Ascending aorta (tissue), 2 donors: Measurements from ENCODE around the gene RHBDF2. TPM values are rescaled to one million over a fixed set of nuclear protein-coding genes. Genes with fewer than 3 reads are reported as not detected.
A peak's percentile ranks its signal among the peaks of the same experiment; 100 is the strongest.

Experiments
- DNase-seq, 2 donors: peaks; one replicate each; pipeline ENCODE4 v3.0.0-alpha.2; 2019; ENCODE audit warnings: low spot score in 2 of 2
- H3K27ac ChIP-seq, 2 donors: fragments of 200-600 bp; sonication (generic); one replicate each; pipeline ENCODE4 v1.5.1; 2016 to 2017; ENCODE audit warnings: mild to moderate bottlenecking in 1 of 2
- H3K27me3 ChIP-seq: fragments of 200-600 bp; sonication (generic); one replicate; pipeline ENCODE4 v1.5.1; 2017
- H3K36me3 ChIP-seq, 2 donors: fragments of 200-600 bp; sonication (generic); one replicate each; pipeline ENCODE4 v1.5.1; 2016
- H3K4me1 ChIP-seq, 2 donors: fragments of 200-600 bp; sonication (generic); one replicate each; pipeline ENCODE4 v1.5.1; 2016 to 2017; ENCODE audit warnings: mild to moderate bottlenecking in 1 of 2
- H3K4me3 ChIP-seq, 2 donors: fragments of 200-600 bp; sonication (generic); one replicate each; pipeline ENCODE4 v1.5.1; 2016 to 2017; ENCODE audit warnings: mild to moderate bottlenecking in 1 of 2
- H3K9me3 ChIP-seq, 2 donors: fragments of 200-600 bp; sonication (generic); one replicate each; pipeline ENCODE4 v1.5.1; 2016
- CTCF ChIP-seq, 3 experiments: fragments of 200-600 bp in 2 of 3; fragments of 450-650 bp in 1 of 3; sonication (generic) in 2 of 3; IDR thresholded peaks; one replicate each; pipeline ENCODE4 v1.5.1; 2016 to 2019; ENCODE audit warnings: antibody characterized with exemption in 3 of 3, mild to moderate bottlenecking in 1 of 3, moderate library complexity in 1 of 3
- intact Hi-C: fragments of 100-400 bp; cut with DNase I; formaldehyde crosslinking; loops from one replicate; pipeline ENCODE4 v1.15.1; 2023
- total RNA-seq: library from RNA; depleted of rRNA; stranded (reverse); fragments of >200 nt; gene quantifications from one replicate; pipeline ENCODE4 v1.1.0, GENCODE V29; 2016

Gene RHBDF2
- total RNA-seq, 1 donor from 2014 or later, result 12.7 TPM

GRCh38 chr17:76539631-76540271 lies 38.5 kb upstream of the RHBDF2 start, which contains the start of gene PRCD:
Gene PRCD, plus strand, starts transcription at chr17:76540044. Its CDS starts 98 bp downstream, at chr17:76540142.
- H3K27me3 ChIP-seq, result peaks cover 12% of the 10 kb centered on the region
- intact Hi-C loops, result loop anchor here (1.0 to 2.0 kb wide), 2 partner anchors 10 to 17 kb away; no protein-coding TSS in a partner anchor
- TF ChIP-seq CTCF (IDR thresholded peaks at IDR 0.05), result no peak

GRCh38 chr17:76538941-76539570 lies 37.8 kb upstream of the RHBDF2 start:
- H3K4me1 ChIP-seq, result peaks cover 14% of the 10 kb centered on the region in 2 donors
- H3K4me3 ChIP-seq, result no peak overlapping the region
- no peak for DNase-seq

More at GRCh38 chr17:76539631-76540271, 38.5 kb upstream of the RHBDF2 start, which contains the start of gene PRCD:
- DNase-seq, result no peak
- Histone ChIP-seq H3K36me3 (no peaks in the 10 kb centered on the region), H3K27ac (no peak within 1 kb of the TSS), H3K9me3 (no peaks in the 10 kb centered on the region), H3K4me3 (peak within 1 kb of the TSS; percentile 49 to 59), H3K4me1 (peaks cover 14% of the 10 kb centered on the region in 2 donors)

GRCh38 chr17:76538281-76538931 lies 37.2 kb upstream of the RHBDF2 start:
- peak overlapping the region; percentile 44 to 62 for H3K4me3 ChIP-seq
- peaks cover 8% of the 10 kb centered on the region for H3K27me3 ChIP-seq
- peak overlapping the region in 1 of 2 donors; percentile 32 for H3K27ac ChIP-seq
- no peak for TF ChIP-seq CTCF (IDR thresholded peaks at IDR 0.05)
- H3K36me3 ChIP-seq, result no peaks in the 10 kb centered on the region
- DNase-seq, result no peak
- H3K9me3 ChIP-seq, result no peaks in the 10 kb centered on the region
- intact Hi-C loops, result no loop called here
- H3K4me1 ChIP-seq, result peaks cover 14% of the 10 kb centered on the region in 2 donors

More at GRCh38 chr17:76538941-76539570, 37.8 kb upstream of the RHBDF2 start:
- Histone ChIP-seq H3K27ac (no peak overlapping the region), H3K9me3 (no peaks in the 10 kb centered on the region), H3K36me3 (no peaks in the 10 kb centered on the region), H3K27me3 (peaks cover 12% of the 10 kb centered on the region)
- TF ChIP-seq CTCF (IDR thresholded peaks at IDR 0.05), result no peak
- intact Hi-C loops, result no loop called here

GRCh38 chr17:76537578-76538280 lies 36.5 kb upstream of the RHBDF2 start, which contains the start of gene CYGB:
Gene CYGB, minus strand, starts transcription at chr17:76537709. Its CDS starts 167 bp downstream, at chr17:76537542.
- H3K27me3 ChIP-seq, result peaks cover 8% of the 10 kb centered on the region
- no peaks in the 10 kb centered on the region for H3K36me3 ChIP-seq
- no peak for DNase-seq
- H3K27ac ChIP-seq, result peak within 1 kb of the TSS in 1 of 2 donors; percentile 32
- no peak for TF ChIP-seq CTCF (IDR thresholded peaks at IDR 0.05)
- no peaks in the 10 kb centered on the region for H3K9me3 ChIP-seq
- peaks cover 14% of the 10 kb centered on the region in 2 donors for H3K4me1 ChIP-seq
- intact Hi-C loops, result no loop called here
- peak within 1 kb of the TSS; percentile 44 to 62 for H3K4me3 ChIP-seq

GRCh38 chr17:76537288-76537577 lies 36.0 kb upstream of the RHBDF2 start:
- no peak for TF ChIP-seq CTCF (IDR thresholded peaks at IDR 0.05)
- intact Hi-C loops, result no loop called here
- DNase-seq, result no peak

More at GRCh38 chr17:76537288-76537577, 36.0 kb upstream of the RHBDF2 start:
- Histone ChIP-seq H3K27ac (peak overlapping the region in 1 of 2 donors; percentile 9), H3K4me3 (peak overlapping the region in 1 of 2 donors; percentile 62), H3K4me1 (peaks cover 14% of the 10 kb centered on the region in 2 donors), H3K27me3 (peaks cover 8% of the 10 kb centered on the region), H3K9me3 (no peaks in the 10 kb centered on the region), H3K36me3 (no peaks in the 10 kb centered on the region)
